HL-60 (cell line): ENCODE results near the gene CTNNA2.

Experiments used
- GABPA ChIP-seq: IDR thresholded peaks from 2 replicates; pipeline ENCODE4 v1.6.1; 2012; ENCODE audit warnings: low read depth
- POLR2AphosphoS5 ChIP-seq: IDR thresholded peaks from 2 replicates; pipeline ENCODE4 v1.6.1; 2012; ENCODE audit warnings: low read depth
- SPI1 ChIP-seq: IDR thresholded peaks from 2 replicates; pipeline ENCODE4 v1.6.1; 2012; ENCODE audit warnings: low read depth, mild to moderate bottlenecking, borderline replicate concordance
- TF ChIP-seq, protein P1 (sequence below): IDR thresholded peaks from 2 replicates; pipeline ENCODE4 v1.6.1; 2012; ENCODE audit warnings: low read depth; ENCODE audit not compliant: insufficient replicate concordance
- TF ChIP-seq, protein P2 (sequence below): IDR thresholded peaks from one replicate; pipeline ENCODE4 v1.5.1; 2011; ENCODE audit warnings: low read length, control low read depth, inconsistent platforms; ENCODE audit not compliant: insufficient read depth

DNA sequence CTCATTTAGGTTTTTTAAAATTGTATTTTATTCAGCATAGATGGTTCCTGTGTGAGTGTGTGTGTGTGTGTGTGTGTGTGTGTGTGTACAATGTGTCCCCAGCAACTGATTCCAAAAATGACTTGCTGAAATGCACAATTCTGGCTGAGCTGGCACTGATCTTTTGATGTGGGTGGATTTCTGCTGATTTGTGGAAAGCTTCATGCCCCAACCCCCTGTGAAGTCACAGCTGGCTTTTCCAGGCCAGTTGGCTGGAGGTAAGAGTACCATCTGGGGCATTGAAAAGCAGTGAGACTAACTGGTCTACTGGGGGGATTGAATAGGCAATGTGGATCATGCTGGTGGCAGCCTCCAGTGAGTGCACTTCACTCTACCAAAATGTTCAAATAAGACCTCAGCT lies 604.5 kb downstream of the CTNNA2 start:
- TF ChIP-seq, protein P1, sequence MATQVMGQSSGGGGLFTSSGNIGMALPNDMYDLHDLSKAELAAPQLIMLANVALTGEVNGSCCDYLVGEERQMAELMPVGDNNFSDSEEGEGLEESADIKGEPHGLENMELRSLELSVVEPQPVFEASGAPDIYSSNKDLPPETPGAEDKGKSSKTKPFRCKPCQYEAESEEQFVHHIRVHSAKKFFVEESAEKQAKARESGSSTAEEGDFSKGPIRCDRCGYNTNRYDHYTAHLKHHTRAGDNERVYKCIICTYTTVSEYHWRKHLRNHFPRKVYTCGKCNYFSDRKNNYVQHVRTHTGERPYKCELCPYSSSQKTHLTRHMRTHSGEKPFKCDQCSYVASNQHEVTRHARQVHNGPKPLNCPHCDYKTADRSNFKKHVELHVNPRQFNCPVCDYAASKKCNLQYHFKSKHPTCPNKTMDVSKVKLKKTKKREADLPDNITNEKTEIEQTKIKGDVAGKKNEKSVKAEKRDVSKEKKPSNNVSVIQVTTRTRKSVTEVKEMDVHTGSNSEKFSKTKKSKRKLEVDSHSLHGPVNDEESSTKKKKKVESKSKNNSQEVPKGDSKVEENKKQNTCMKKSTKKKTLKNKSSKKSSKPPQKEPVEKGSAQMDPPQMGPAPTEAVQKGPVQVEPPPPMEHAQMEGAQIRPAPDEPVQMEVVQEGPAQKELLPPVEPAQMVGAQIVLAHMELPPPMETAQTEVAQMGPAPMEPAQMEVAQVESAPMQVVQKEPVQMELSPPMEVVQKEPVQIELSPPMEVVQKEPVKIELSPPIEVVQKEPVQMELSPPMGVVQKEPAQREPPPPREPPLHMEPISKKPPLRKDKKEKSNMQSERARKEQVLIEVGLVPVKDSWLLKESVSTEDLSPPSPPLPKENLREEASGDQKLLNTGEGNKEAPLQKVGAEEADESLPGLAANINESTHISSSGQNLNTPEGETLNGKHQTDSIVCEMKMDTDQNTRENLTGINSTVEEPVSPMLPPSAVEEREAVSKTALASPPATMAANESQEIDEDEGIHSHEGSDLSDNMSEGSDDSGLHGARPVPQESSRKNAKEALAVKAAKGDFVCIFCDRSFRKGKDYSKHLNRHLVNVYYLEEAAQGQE, result no peak
- TF ChIP-seq, protein P2, sequence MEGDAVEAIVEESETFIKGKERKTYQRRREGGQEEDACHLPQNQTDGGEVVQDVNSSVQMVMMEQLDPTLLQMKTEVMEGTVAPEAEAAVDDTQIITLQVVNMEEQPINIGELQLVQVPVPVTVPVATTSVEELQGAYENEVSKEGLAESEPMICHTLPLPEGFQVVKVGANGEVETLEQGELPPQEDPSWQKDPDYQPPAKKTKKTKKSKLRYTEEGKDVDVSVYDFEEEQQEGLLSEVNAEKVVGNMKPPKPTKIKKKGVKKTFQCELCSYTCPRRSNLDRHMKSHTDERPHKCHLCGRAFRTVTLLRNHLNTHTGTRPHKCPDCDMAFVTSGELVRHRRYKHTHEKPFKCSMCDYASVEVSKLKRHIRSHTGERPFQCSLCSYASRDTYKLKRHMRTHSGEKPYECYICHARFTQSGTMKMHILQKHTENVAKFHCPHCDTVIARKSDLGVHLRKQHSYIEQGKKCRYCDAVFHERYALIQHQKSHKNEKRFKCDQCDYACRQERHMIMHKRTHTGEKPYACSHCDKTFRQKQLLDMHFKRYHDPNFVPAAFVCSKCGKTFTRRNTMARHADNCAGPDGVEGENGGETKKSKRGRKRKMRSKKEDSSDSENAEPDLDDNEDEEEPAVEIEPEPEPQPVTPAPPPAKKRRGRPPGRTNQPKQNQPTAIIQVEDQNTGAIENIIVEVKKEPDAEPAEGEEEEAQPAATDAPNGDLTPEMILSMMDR, result no peak
- TF ChIP-seq POLR2AphosphoS5, result no peak
- no peak for TF ChIP-seq GABPA
- no peak for TF ChIP-seq SPI1
